ENCODE data around the gene NEK7. TPM values are rescaled to one million over a fixed set of nuclear protein-coding genes. Genes with fewer than 3 reads are reported as not detected.

NEK7 gene
- total RNA-seq, 6 experiments from 2014 or later: 20.6 to 32.3 (median 21.5) TPM

DNA sequence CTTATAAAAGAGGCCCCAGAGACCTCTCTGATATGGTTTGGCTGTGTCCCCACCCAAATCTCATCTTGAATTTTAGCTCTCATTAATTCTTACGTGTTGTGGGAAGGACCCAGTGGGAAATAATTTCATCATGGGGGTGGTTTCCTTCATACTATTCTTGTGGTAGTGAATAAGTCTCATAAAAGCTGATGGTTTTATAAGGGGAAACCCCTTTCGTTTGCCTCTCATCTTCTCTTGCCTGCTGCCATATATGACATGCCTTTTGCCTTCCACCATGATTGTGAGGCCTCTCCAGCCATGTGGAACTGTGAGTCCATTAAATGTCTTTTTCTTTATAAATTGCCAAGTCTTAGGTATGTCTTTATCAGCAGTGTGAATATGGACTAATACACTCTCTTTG is 22.5 kb upstream of the NEK7 start:
- Histone ChIP-seq H3K27me3 (no peaks in the 10 kb centered on the region), H3K27ac (no peak overlapping the region), H3K4me3 (no peak overlapping the region), H3K4me1 (no peaks in the 10 kb centered on the region), H3K9me3 (no peaks in the 10 kb centered on the region), H3K36me3 (no peaks in the 10 kb centered on the region)
- DNase-seq: no peak
- WGBS (ENCODE audit: insufficient coverage, low coverage, low lambda C conversion rate, missing lambda C conversion rate): 66% methylated on average over 2 of the region's 2 CpGs
- no peak for ATAC-seq
- TF ChIP-seq, protein P1, sequence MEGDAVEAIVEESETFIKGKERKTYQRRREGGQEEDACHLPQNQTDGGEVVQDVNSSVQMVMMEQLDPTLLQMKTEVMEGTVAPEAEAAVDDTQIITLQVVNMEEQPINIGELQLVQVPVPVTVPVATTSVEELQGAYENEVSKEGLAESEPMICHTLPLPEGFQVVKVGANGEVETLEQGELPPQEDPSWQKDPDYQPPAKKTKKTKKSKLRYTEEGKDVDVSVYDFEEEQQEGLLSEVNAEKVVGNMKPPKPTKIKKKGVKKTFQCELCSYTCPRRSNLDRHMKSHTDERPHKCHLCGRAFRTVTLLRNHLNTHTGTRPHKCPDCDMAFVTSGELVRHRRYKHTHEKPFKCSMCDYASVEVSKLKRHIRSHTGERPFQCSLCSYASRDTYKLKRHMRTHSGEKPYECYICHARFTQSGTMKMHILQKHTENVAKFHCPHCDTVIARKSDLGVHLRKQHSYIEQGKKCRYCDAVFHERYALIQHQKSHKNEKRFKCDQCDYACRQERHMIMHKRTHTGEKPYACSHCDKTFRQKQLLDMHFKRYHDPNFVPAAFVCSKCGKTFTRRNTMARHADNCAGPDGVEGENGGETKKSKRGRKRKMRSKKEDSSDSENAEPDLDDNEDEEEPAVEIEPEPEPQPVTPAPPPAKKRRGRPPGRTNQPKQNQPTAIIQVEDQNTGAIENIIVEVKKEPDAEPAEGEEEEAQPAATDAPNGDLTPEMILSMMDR (IDR thresholded peaks at IDR 0.05): no peak
- no peak for TF ChIP-seq POLR2A (IDR thresholded peaks at IDR 0.05)
- intact Hi-C loops (cut with DNase I): no loop called here

DNA sequence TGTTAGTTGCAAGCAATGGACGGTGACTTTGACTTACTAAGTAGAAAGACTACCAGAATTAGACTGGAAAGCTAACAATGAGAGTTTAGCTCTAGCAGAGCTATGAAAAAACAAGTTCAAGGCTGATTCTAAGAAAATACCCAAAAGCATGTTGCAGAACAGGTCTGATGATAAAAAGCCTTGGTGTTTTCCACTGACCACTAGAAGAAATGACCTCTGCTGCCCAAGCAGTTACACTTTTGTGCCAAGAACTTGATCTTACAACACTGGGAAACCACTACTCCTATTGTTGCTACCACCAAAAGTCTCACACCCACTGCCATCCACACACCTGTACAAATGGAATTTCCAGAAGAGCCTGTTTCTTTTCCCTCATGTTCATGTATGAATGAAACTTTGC is 21.4 kb upstream of the NEK7 start:
- intact Hi-C loops (cut with DNase I): no loop called here
- H3K9me3 ChIP-seq: no peaks in the 10 kb centered on the region
- H3K27ac ChIP-seq: no peak overlapping the region
- DNase-seq (no peak), ATAC-seq (no peak)
- no peak overlapping the region for H3K4me3 ChIP-seq
- H3K36me3 ChIP-seq: no peaks in the 10 kb centered on the region
- 76% methylated on average over 1 of the region's 1 CpG for WGBS (ENCODE audit: insufficient coverage, low coverage, low lambda C conversion rate, missing lambda C conversion rate)
- H3K27me3 ChIP-seq: no peaks in the 10 kb centered on the region
- TF ChIP-seq POLR2A (IDR thresholded peaks at IDR 0.05): no peak
- TF ChIP-seq, protein P1 (IDR thresholded peaks at IDR 0.05): no peak
- H3K4me1 ChIP-seq: no peaks in the 10 kb centered on the region

DNA sequence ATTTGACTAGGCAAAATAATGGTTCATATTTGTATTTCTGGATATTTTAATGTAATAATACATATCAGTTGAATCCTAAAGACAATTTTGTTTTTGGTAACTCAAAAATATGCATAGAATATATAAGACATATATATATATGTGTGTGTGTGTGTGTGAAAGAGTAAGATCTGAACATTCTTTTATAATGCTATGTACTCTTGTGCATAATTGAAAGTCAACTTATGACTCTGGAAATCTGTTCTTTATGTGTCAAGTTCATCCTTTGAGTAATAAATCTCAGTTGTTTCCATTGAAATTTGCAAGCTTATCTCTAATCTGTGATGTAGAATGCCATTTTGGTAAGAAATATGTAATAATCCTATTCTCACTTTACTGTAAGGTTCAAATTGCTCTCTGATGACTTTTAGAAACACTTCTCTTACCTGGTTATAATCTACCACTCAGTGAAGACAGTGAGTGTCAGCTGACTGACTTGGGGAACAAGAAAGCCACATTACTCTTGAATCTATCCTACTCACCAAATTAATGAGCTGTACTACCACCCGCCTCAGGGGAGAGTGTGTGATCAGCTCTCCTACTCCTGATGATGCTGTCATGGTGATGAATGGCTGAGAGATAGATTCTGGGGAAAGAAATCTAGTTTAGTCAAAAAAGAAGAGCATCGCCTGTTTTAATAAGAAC is 15.0 kb upstream of the NEK7 start:
- no peak overlapping the region for H3K4me3 ChIP-seq
- H3K27me3 ChIP-seq: no peaks in the 10 kb centered on the region
- TF ChIP-seq, protein P1 (IDR thresholded peaks at IDR 0.05): no peak
- TF ChIP-seq POLR2A (IDR thresholded peaks at IDR 0.05): no peak
- ATAC-seq (no peak), DNase-seq (no peak)
- no peaks in the 10 kb centered on the region for H3K4me1 ChIP-seq
- WGBS (ENCODE audit: insufficient coverage, low coverage, low lambda C conversion rate, missing lambda C conversion rate): 80% methylated on average over 2 of the region's 2 CpGs
- no peak overlapping the region for H3K27ac ChIP-seq
- intact Hi-C loops (cut with DNase I): no loop called here
- H3K9me3 ChIP-seq: no peaks in the 10 kb centered on the region
- no peaks in the 10 kb centered on the region for H3K36me3 ChIP-seq

DNA sequence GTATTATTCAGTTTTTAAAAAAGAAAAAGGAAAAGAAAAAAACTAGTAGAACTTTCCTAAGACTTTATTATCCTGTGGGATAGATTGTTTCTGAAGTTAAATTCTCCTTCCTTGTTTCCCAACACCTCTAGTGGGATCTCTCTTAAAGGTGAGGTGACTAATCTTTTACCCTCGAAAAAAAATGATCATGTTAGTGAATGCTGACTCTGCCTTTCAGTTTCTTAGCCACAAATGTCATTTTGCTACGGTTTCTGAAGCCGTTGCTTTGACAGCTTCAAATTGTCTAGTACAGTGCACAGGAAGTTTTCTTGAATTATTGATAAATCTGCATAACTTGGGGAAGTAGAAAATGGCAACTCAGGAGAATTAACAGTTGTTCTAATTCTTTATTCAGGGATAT is 13.0 kb upstream of the NEK7 start:
- no peak for DNase-seq
- intact Hi-C loops (cut with DNase I): no loop called here
- H3K36me3 ChIP-seq: no peaks in the 10 kb centered on the region
- no peaks in the 10 kb centered on the region for H3K27me3 ChIP-seq
- no peak overlapping the region for H3K4me3 ChIP-seq
- no peak for ATAC-seq
- WGBS (ENCODE audit: insufficient coverage, low coverage, low lambda C conversion rate, missing lambda C conversion rate): 34% methylated on average over 3 of the region's 3 CpGs
- no peak overlapping the region for H3K27ac ChIP-seq
- H3K4me1 ChIP-seq: no peaks in the 10 kb centered on the region
- no peaks in the 10 kb centered on the region for H3K9me3 ChIP-seq
- TF ChIP-seq POLR2A (IDR thresholded peaks at IDR 0.05): no peak
- TF ChIP-seq, protein P1 (IDR thresholded peaks at IDR 0.05): no peak

All from right lobe of liver (tissue), 6 donors.